Psoas muscle (tissue), 8 donors: Measurements from ENCODE around the gene SCARF2. TPM values are rescaled to one million over a fixed set of nuclear protein-coding genes. Genes with fewer than 3 reads are reported as not detected.
"Not testable (repeated sequence)": the region's sequence is repeated elsewhere in the genome, so short reads cannot be mapped to it uniquely, and the experiment has no call there.

Experiments
- ATAC-seq, 4 donors: fragments of 200-7000 bp; cut with Tn5 transposase; one replicate each; pipeline ENCODE4 v1.9.1; 2020; ENCODE audit warnings: moderate library complexity in 3 of 4, mild to moderate bottlenecking in 2 of 4
- DNase-seq, 2 donors: peaks; one replicate each; pipeline ENCODE4 v3.0.0-alpha.2; 2020
- H3K27ac ChIP-seq: fragments of 200-600 bp; one replicate; pipeline ENCODE4 v1.8.0; 2022
- H3K27me3 ChIP-seq, 3 donors: fragments of 200-600 bp in 1 of 3; one replicate each; pipeline versions ENCODE4 v1.6.1 to v1.8.0; 2013 to 2022; ENCODE audit warnings: low read length in 2 of 3, mild to moderate bottlenecking in 2 of 3, moderate library complexity in 1 of 3; ENCODE audit not compliant: insufficient read depth in 3 of 3
- H3K36me3 ChIP-seq, 2 donors: fragments of 200-600 bp in 1 of 2; one replicate each; pipeline versions ENCODE4 v1.6.1 to v1.8.0; 2013 to 2022; ENCODE audit warnings: low read depth in 1 of 2, mild to moderate bottlenecking in 1 of 2, moderate library complexity in 1 of 2; ENCODE audit not compliant: insufficient read depth in 1 of 2
- H3K4me1 ChIP-seq: fragments of 200-600 bp; one replicate; pipeline ENCODE4 v1.8.0; 2022
- H3K4me3 ChIP-seq: fragments of 200-600 bp; one replicate; pipeline ENCODE4 v1.8.0; 2022; ENCODE audit warnings: mild to moderate bottlenecking
- H3K9me3 ChIP-seq: fragments of 200-600 bp; one replicate; pipeline ENCODE4 v1.8.0; 2022
- CTCF ChIP-seq: fragments of 200-600 bp; IDR thresholded peaks from one replicate; pipeline ENCODE4 v1.8.0; 2022; ENCODE audit warnings: antibody characterized with exemption
- WGBS, 3 donors: extraction: QIAGEN DNeasy Blood & Tissue Kit; methylation state at CpG; one replicate each; pipeline versions ENCODE4 v1.1.6 to v1.1.7; 2013; 5-methylcytosine and 5-hydroxymethylcytosine counted together
- intact Hi-C, 2 donors: fragments of 100-400 bp; cut with DNase I; formaldehyde crosslinking; loops; one replicate each; pipeline versions ENCODE4 v1.11.0 to v1.14.2; 2022
- polyA plus RNA-seq, 3 donors: library from polyadenylated mRNA; stranded (reverse); fragments of 200-250 nt; gene quantifications; one replicate each; pipeline ENCODE4 v1.2.3, GENCODE V29; 2013
- total RNA-seq, 4 donors: library from RNA; stranded (reverse); fragmentation: NEBNext Ultra II Directional in 2 of 4; extraction: Animal tissue kit (Norgen Biotek cat#: 25700) in 2 of 4; gene quantifications; one replicate each; pipeline versions ENCODE4 v1.2.1 to v1.2.4, GENCODE V29; 2021 to 2023
- donor health status: healthy with polysubstance abuse.
- donor health status: DM: no; HTN: no; CAD: no; lungs with moderate emphysema.
- donor health status: Bipolar disorder and iron deficiency.
- donor health status: healthy.
- donor health status: DM: yes; HTN: yes; CAD: no.
- donor health status: DM: no; HTN: no; CAD: no.
- donor health status: DM: no; HTN: no; CAD: no.
- donor health status: DM: yes; HTN: yes; CAD: no.

Gene SCARF2
- total and polyA plus RNA-seq, 7 donors, result 0.44 to 2.0 (median 1.3) TPM

- Histone ChIP-seq H3K9me3 (no peaks in the 10 kb centered on the region), H3K4me3 (no peak overlapping the region), H3K27ac (no peak overlapping the region), H3K4me1 (peaks cover 13% of the 10 kb centered on the region), H3K36me3 (no peaks in the 10 kb centered on the region), H3K27me3 (no peaks in the 10 kb centered on the region)
- intact Hi-C loops, result no loop called here
- TF ChIP-seq CTCF, result no peak
- WGBS, 3 donors, result 93 to 95% (median 93%) methylated on average over 7 of the region's 7 CpGs
- ATAC-seq (no peak), DNase-seq (no peak)
Measured at GRCh38 chr22:20421507-20421874, 16.1 kb downstream of the SCARF2 start.

- intact Hi-C loops, result no loop called here
- peaks cover 13% of the 10 kb centered on the region for H3K4me1 ChIP-seq
- ATAC-seq (no peak), DNase-seq (peak in 1 of 2 donors; percentile 7)
- 95 to 96% (median 96%) methylated on average over 11 of the region's 11 CpGs for WGBS, 3 donors
- no peak overlapping the region for H3K4me3 ChIP-seq
- H3K27ac ChIP-seq, result no peak overlapping the region
- H3K36me3 ChIP-seq, result no peaks in the 10 kb centered on the region
- no peaks in the 10 kb centered on the region for H3K27me3 ChIP-seq
- TF ChIP-seq CTCF, result no peak
- no peaks in the 10 kb centered on the region for H3K9me3 ChIP-seq
Measured at GRCh38 chr22:20420157-20420842, 17.3 kb downstream of the SCARF2 start.

GRCh38 chr22:20419664-20419951 is 18.0 kb downstream of the SCARF2 start:
- H3K4me1 ChIP-seq, result peaks cover 13% of the 10 kb centered on the region

GRCh38 chr22:20418211-20418788 is 19.3 kb downstream of the SCARF2 start:
- peak; percentile 87 for TF ChIP-seq CTCF
- Histone ChIP-seq H3K4me1 (peaks cover 3% of the 10 kb centered on the region), H3K27ac (no peak overlapping the region), H3K4me3 (peak overlapping the region; percentile 52), H3K36me3 (no peaks in the 10 kb centered on the region), H3K9me3 (no peaks in the 10 kb centered on the region), H3K27me3 (no peaks in the 10 kb centered on the region)
- intact Hi-C loops, result loop anchor here (2.0 to 10.0 kb wide), 4 partner anchors 39 to 279 kb away; no protein-coding TSS in a partner anchor
- WGBS, 3 donors, result 10 to 15% (median 11%) methylated on average over 38 to 42 of the region's 42 CpGs
- DNase-seq, result peak; percentile 86 to 92
- ATAC-seq, result peak; percentile 82 to 93 (median 85)

More at GRCh38 chr22:20419664-20419951, 18.0 kb downstream of the SCARF2 start:
- Histone ChIP-seq H3K9me3 (no peaks in the 10 kb centered on the region), H3K27me3 (no peaks in the 10 kb centered on the region), H3K36me3 (no peaks in the 10 kb centered on the region), H3K27ac (no peak overlapping the region), H3K4me3 (no peak overlapping the region)
- no peak for ATAC-seq
- no peak for TF ChIP-seq CTCF
- WGBS, 3 donors, result 85 to 98% (median 93%) methylated on average over 2 of the region's 2 CpGs
- DNase-seq, result peak in 1 of 2 donors; percentile 3
- intact Hi-C loops, result loop anchor here (1.0 to 10.0 kb wide), 5 partner anchors 37 to 278 kb away; no protein-coding TSS in a partner anchor

- H3K36me3 ChIP-seq, DNase-seq, ATAC-seq, H3K4me3 ChIP-seq, H3K27ac ChIP-seq, H3K27me3 ChIP-seq, H3K4me1 ChIP-seq, H3K9me3 ChIP-seq: not testable (repeated sequence)
- WGBS, 3 donors, result 83 to 89% (median 84%) methylated on average over 3 of the region's 3 CpGs
- intact Hi-C loops, result loop anchor here in 1 of 2 donors (5.0 to 10.0 kb wide), 2 partner anchors 159 to 282 kb away; no protein-coding TSS in a partner anchor
Measured at GRCh38 chr22:20415699-20416098, 21.9 kb downstream of the SCARF2 start.

GRCh38 chr22:20415241-20415640 is 22.4 kb downstream of the SCARF2 start:
- not testable (repeated sequence) for H3K9me3 ChIP-seq, H3K27me3 ChIP-seq, H3K4me3 ChIP-seq, H3K36me3 ChIP-seq, ATAC-seq, H3K27ac ChIP-seq, H3K4me1 ChIP-seq
- WGBS, 3 donors, result 82 to 85% (median 84%) methylated on average over 3 of the region's 3 CpGs
- intact Hi-C loops, result loop anchor here in 1 of 2 donors (5.0 to 10.0 kb wide), 2 partner anchors 160 to 282 kb away; no protein-coding TSS in a partner anchor
- DNase-seq, result peak in 1 of 2 donors; percentile 2
